ENCODE results near the gene TIMM44. TPM values are rescaled to one million over a fixed set of nuclear protein-coding genes. Genes with fewer than 3 reads are reported as not detected.

The TIMM44 gene
- total and polyA plus RNA-seq, 4 donors, result 17.7 to 35.8 (median 26.6) TPM

DNA sequence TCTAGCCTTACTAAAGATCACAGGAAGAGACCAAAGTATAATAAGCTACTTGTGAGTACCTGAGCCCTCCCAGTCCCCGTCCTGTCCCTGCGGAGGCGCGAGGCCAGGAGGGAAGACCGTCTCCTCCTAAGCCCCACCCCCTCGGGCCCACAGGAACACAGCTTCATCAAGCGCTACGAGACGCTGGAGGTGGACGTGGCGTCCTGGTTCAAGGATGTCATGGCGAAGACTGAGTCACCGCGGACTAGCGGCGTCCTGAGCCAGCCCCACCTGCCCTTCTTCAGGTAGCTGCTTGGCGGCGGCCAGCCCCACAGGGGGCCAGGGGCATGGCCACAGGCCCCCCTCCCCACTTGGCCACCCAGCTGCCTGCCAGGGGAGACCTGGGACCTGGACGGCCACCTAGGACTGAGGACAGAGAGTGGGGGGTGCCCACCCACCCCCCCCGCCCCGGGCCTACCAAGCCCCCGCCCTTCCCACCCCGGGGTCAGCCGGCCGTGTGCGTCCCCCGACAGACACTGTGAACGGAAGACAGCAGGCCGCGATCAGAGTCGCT lies 31.2 kb downstream of the TIMM44 start:
- no peak for DNase-seq (ENCODE audit: low spot score)
- Histone ChIP-seq H3K4me3 (ENCODE audit: low read depth in 1 of 3, low read length in 3 of 3) (no peak overlapping the region), H3K36me3 (ENCODE audit: control insufficient read depth in 4 of 4, insufficient read depth in 3 of 4, low read depth in 1 of 4, low read length in 3 of 4) (peaks cover 0 to 27% (median 11%) of the 10 kb centered on the region in 4 donors), H3K4me1 (ENCODE audit: control insufficient read depth in 4 of 4, insufficient read depth in 4 of 4, low read length in 3 of 4) (peaks cover 7 to 27% (median 14%) of the 10 kb centered on the region in 4 donors), H3K27ac (ENCODE audit: low read depth in 1 of 2, low read length in 2 of 2) (no peak overlapping the region), H3K27me3 (ENCODE audit: control insufficient read depth in 4 of 4, insufficient read depth in 4 of 4, low read length in 3 of 4) (no peaks in the 10 kb centered on the region), H3K9ac (ENCODE audit: low read depth in 1 of 2, low read length in 2 of 2) (no peak overlapping the region), H3K9me3 (ENCODE audit: control insufficient read depth in 4 of 4, low read length in 3 of 4) (no peaks in the 10 kb centered on the region)
- 94% methylated on average over 31 of the region's 31 CpGs for WGBS
- TF ChIP-seq GABPA (IDR thresholded peaks at IDR 0.05 in 1 of 2, conservative IDR thresholded peaks at IDR 0.05 in 1 of 2) (no peak), SP1 (IDR thresholded peaks at IDR 0.05) (no peak), FOXA1 (IDR thresholded peaks at IDR 0.05) (no peak), HNF4A (conservative IDR thresholded peaks at IDR 0.05) (no peak)
- TF ChIP-seq, protein P1, sequence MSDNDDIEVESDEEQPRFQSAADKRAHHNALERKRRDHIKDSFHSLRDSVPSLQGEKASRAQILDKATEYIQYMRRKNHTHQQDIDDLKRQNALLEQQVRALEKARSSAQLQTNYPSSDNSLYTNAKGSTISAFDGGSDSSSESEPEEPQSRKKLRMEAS (IDR thresholded peaks at IDR 0.05), result no peak
- TF ChIP-seq, protein P2, sequence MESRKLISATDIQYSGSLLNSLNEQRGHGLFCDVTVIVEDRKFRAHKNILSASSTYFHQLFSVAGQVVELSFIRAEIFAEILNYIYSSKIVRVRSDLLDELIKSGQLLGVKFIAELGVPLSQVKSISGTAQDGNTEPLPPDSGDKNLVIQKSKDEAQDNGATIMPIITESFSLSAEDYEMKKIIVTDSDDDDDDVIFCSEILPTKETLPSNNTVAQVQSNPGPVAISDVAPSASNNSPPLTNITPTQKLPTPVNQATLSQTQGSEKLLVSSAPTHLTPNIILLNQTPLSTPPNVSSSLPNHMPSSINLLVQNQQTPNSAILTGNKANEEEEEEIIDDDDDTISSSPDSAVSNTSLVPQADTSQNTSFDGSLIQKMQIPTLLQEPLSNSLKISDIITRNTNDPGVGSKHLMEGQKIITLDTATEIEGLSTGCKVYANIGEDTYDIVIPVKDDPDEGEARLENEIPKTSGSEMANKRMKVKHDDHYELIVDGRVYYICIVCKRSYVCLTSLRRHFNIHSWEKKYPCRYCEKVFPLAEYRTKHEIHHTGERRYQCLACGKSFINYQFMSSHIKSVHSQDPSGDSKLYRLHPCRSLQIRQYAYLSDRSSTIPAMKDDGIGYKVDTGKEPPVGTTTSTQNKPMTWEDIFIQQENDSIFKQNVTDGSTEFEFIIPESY (IDR thresholded peaks at IDR 0.05), result no peak

DNA sequence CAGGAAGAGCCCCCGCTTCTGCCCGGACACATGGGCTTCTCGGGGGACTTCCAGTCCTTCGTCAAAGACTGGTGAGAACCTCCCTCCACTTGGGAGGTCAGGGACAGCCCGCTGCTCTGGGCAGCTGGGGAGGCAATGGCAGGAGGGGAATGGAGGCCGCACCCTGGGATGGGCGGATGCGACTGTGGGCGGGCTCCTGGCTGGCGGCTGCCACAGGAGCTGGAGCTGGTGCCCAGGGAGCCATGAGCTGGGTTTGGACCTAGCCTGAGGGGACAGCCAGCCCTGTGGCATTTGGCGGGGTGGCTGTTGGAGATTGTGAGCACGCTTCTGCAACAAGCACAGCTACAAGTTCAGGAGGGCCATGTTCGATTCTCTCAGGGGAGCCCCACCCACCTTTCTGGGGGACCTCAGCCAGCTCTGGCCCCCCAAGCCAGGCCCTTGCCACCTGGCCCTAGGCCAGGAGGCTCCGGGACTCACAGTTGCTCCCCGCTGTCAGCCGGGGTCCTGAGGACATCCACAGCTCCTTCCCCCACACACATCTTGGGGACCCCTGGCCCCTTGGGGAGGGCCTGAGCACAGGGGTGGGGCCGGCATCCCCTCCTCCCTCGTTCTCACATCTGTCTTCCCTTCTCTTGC lies 31.8 kb downstream of the TIMM44 start:
- Histone ChIP-seq H3K27me3 (ENCODE audit: control insufficient read depth in 4 of 4, insufficient read depth in 4 of 4, low read length in 3 of 4) (no peaks in the 10 kb centered on the region), H3K9me3 (ENCODE audit: control insufficient read depth in 4 of 4, low read length in 3 of 4) (no peaks in the 10 kb centered on the region)
- 94% methylated on average over 18 of the region's 18 CpGs for WGBS

More for the DNA sequence above, 31.8 kb downstream of the TIMM44 start:
- Histone ChIP-seq H3K27ac (ENCODE audit: low read depth in 1 of 2, low read length in 2 of 2) (no peak overlapping the region), H3K4me1 (ENCODE audit: control insufficient read depth in 4 of 4, insufficient read depth in 4 of 4, low read length in 3 of 4) (peaks cover 3 to 21% (median 10%) of the 10 kb centered on the region in 4 donors), H3K36me3 (ENCODE audit: control insufficient read depth in 4 of 4, insufficient read depth in 3 of 4, low read depth in 1 of 4, low read length in 3 of 4) (peaks cover 0 to 27% (median 12%) of the 10 kb centered on the region in 4 donors), H3K9ac (ENCODE audit: low read depth in 1 of 2, low read length in 2 of 2) (no peak overlapping the region), H3K4me3 (ENCODE audit: low read depth in 1 of 3, low read length in 3 of 3) (no peak overlapping the region)
- TF ChIP-seq, protein P3, sequence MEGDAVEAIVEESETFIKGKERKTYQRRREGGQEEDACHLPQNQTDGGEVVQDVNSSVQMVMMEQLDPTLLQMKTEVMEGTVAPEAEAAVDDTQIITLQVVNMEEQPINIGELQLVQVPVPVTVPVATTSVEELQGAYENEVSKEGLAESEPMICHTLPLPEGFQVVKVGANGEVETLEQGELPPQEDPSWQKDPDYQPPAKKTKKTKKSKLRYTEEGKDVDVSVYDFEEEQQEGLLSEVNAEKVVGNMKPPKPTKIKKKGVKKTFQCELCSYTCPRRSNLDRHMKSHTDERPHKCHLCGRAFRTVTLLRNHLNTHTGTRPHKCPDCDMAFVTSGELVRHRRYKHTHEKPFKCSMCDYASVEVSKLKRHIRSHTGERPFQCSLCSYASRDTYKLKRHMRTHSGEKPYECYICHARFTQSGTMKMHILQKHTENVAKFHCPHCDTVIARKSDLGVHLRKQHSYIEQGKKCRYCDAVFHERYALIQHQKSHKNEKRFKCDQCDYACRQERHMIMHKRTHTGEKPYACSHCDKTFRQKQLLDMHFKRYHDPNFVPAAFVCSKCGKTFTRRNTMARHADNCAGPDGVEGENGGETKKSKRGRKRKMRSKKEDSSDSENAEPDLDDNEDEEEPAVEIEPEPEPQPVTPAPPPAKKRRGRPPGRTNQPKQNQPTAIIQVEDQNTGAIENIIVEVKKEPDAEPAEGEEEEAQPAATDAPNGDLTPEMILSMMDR (IDR thresholded peaks at IDR 0.05; ENCODE audit: low read depth, low read length, missing input control), result no peak
- TF ChIP-seq GABPA (IDR thresholded peaks at IDR 0.05 in 1 of 2, conservative IDR thresholded peaks at IDR 0.05 in 1 of 2) (no peak), HNF4G (IDR thresholded peaks at IDR 0.05) (no peak), RAD21 (IDR thresholded peaks at IDR 0.05) (no peak), SP1 (IDR thresholded peaks at IDR 0.05) (no peak), NR2F2 (IDR thresholded peaks at IDR 0.05) (no peak), TAF1 (conservative IDR thresholded peaks at IDR 0.05) (no peak), EGR1 (IDR thresholded peaks at IDR 0.05; ENCODE audit: low read depth in 2 of 2) (no peak), HNF4A (conservative IDR thresholded peaks at IDR 0.05) (no peak)
- TF ChIP-seq, protein P4, sequence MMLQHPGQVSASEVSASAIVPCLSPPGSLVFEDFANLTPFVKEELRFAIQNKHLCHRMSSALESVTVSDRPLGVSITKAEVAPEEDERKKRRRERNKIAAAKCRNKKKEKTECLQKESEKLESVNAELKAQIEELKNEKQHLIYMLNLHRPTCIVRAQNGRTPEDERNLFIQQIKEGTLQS (IDR thresholded peaks at IDR 0.05), result no peak
- TF ChIP-seq, protein P2 (IDR thresholded peaks at IDR 0.05), result no peak
- DNase-seq (ENCODE audit: low spot score), result no peak
